ENCODE measurements around the gene BMP15.

DNA sequence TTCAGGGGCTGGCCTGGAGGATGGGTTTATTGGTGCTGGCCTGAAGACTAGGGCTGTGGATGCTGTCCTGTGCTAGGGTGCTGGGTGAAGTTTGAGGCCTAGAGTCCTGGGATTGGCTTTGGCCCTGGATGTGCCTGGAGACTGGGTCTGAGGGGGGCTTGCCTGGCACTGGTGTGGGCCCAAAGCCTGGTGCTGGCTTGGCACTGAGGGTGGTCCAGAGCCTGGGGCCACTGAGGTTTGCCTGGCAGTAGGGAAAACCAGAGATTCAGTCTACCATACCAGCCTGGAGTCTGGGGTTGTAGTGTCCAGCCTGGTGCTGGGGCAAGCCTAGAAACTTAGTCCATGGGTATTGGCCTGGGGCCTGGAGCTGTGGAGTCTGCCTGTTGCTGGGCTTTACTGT, 16.6 kb downstream of the BMP15 start:
- TF ChIP-seq, protein P1, sequence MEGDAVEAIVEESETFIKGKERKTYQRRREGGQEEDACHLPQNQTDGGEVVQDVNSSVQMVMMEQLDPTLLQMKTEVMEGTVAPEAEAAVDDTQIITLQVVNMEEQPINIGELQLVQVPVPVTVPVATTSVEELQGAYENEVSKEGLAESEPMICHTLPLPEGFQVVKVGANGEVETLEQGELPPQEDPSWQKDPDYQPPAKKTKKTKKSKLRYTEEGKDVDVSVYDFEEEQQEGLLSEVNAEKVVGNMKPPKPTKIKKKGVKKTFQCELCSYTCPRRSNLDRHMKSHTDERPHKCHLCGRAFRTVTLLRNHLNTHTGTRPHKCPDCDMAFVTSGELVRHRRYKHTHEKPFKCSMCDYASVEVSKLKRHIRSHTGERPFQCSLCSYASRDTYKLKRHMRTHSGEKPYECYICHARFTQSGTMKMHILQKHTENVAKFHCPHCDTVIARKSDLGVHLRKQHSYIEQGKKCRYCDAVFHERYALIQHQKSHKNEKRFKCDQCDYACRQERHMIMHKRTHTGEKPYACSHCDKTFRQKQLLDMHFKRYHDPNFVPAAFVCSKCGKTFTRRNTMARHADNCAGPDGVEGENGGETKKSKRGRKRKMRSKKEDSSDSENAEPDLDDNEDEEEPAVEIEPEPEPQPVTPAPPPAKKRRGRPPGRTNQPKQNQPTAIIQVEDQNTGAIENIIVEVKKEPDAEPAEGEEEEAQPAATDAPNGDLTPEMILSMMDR (IDR thresholded peaks at IDR 0.05) = no peak
- TF ChIP-seq EP300 (IDR thresholded peaks at IDR 0.05) (no peak), POLR2A (IDR thresholded peaks at IDR 0.05) (no peak)

Data from stomach (tissue), 4 donors.